Kidney (tissue), 14 donors: ENCODE results near the gene SMYD3. TPM values are rescaled to one million over a fixed set of nuclear protein-coding genes. Genes with fewer than 3 reads are reported as not detected.
A peak's percentile ranks its signal among the peaks of the same experiment; 100 is the strongest.

ENCODE experiments used
- DNase-seq, 5 donors: peaks; one replicate each; pipeline ENCODE4 v3.0.0-alpha.2; 2013 to 2020
- FAIRE-seq: peaks from 2 replicates; lab custom pipeline; 2012; peaks lifted over from hg19 to GRCh38; lab: Jason Lieb, UNC
- H3K27ac ChIP-seq, 2 donors: one replicate each; pipeline ENCODE4 v1.7.0; 2013; ENCODE audit warnings: low read depth in 2 of 2, low read length in 2 of 2, inconsistent platforms in 1 of 2
- H3K27me3 ChIP-seq: one replicate; pipeline ENCODE4 v1.7.1; 2013; ENCODE audit warnings: low read length, inconsistent platforms; ENCODE audit not compliant: control insufficient read depth, insufficient read depth
- H3K36me3 ChIP-seq, 3 donors: one replicate each; pipeline versions ENCODE4 v1.7.0 to v1.7.1; 2013; ENCODE audit warnings: low read length in 3 of 3, control low read depth in 1 of 3, inconsistent platforms in 1 of 3; ENCODE audit not compliant: insufficient read depth in 3 of 3, control insufficient read depth in 2 of 3
- H3K4me1 ChIP-seq, 3 donors: one replicate each; pipeline versions ENCODE4 v1.7.0 to v1.7.1; 2013; ENCODE audit warnings: low read length in 3 of 3, inconsistent platforms in 1 of 3, low read depth in 1 of 3; ENCODE audit not compliant: control insufficient read depth in 2 of 3, insufficient read depth in 2 of 3
- H3K4me3 ChIP-seq, 3 donors: one replicate each; pipeline versions ENCODE4 v1.7.0 to v1.8.1; 2013; ENCODE audit warnings: low read length in 3 of 3, control low read depth in 1 of 3, inconsistent platforms in 1 of 3
- H3K9ac ChIP-seq, 3 donors: one replicate each; pipeline versions ENCODE4 v1.7.0 to v1.7.1; 2013; ENCODE audit warnings: low read length in 3 of 3, control low read depth in 1 of 3, inconsistent platforms in 1 of 3
- H3K9me3 ChIP-seq, 3 donors: one replicate each; pipeline versions ENCODE4 v1.7.0 to v1.7.1; 2013; ENCODE audit warnings: low read length in 3 of 3, control low read depth in 1 of 3, inconsistent platforms in 1 of 3; ENCODE audit not compliant: control insufficient read depth in 2 of 3, insufficient read depth in 1 of 3
- intact Hi-C: fragments of 100-400 bp; cut with DNase I; formaldehyde crosslinking; loops from one replicate; pipeline ENCODE4 v1.11.1; 2022
- polyA plus RNA-seq: library from polyadenylated mRNA; stranded (reverse); fragments of 350-450 nt; fragmentation: Illumina TruSeq; extraction: RNeasy Lipid Tissue Mini Kit (QIAGEN cat#74804); gene quantifications from one replicate; pipeline ENCODE4 v1.2.3, GENCODE V29; 2014; ENCODE audit warnings: low read depth, low replicate concordance; ENCODE audit not compliant: insufficient read depth
- total RNA-seq: library from RNA; stranded (reverse); fragmentation: NEBNext Ultra II Directional; extraction: Animal tissue kit (Norgen Biotek cat#: 25700); gene quantifications from one replicate; pipeline ENCODE4 v1.2.1, GENCODE V29; 2021
- TF ChIP-seq, protein P1 (sequence below): IDR thresholded peaks from 3 replicates; pipeline ENCODE4 v1.5.1; 2012; ENCODE audit warnings: mild to moderate bottlenecking, moderate library complexity, borderline replicate concordance; ENCODE audit not compliant: insufficient read depth; ENCODE audit errors: extremely low read depth
- donor health status: control.
- donor health status: control.
- donor health status: control.
- donor health status: control.
- donor health status: control.
- donor health status: DM: yes; HTN: yes; CAD: no.
- donor health status: Normal renal cell carcinoma (clear cell type).

SMYD3 gene
- total and polyA plus RNA-seq, 2 donors from 2014 or later = 23.3 to 23.9 TPM

DNA sequence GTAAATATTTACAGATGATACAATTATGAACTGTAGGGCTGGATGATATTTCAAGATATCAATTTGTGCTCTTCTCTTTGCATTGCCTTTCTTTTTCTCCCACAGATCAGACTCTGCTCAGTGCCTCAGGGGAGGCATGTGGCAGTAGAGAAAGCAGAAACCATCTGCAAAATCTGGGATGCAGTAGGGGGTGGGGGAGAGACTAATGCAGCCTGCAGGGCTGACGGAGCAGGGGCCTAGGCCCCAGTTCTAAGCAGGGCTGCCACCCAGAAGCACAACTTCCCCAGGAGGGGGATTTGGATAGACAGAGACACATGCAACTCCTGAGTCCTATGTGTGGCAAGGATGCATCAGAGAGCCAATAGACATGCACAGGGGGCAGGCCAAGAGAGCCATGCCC is 511.6 kb downstream of the SMYD3 start:
- TF ChIP-seq, protein P1, sequence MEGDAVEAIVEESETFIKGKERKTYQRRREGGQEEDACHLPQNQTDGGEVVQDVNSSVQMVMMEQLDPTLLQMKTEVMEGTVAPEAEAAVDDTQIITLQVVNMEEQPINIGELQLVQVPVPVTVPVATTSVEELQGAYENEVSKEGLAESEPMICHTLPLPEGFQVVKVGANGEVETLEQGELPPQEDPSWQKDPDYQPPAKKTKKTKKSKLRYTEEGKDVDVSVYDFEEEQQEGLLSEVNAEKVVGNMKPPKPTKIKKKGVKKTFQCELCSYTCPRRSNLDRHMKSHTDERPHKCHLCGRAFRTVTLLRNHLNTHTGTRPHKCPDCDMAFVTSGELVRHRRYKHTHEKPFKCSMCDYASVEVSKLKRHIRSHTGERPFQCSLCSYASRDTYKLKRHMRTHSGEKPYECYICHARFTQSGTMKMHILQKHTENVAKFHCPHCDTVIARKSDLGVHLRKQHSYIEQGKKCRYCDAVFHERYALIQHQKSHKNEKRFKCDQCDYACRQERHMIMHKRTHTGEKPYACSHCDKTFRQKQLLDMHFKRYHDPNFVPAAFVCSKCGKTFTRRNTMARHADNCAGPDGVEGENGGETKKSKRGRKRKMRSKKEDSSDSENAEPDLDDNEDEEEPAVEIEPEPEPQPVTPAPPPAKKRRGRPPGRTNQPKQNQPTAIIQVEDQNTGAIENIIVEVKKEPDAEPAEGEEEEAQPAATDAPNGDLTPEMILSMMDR = no peak
- intact Hi-C loops = no loop called here
- Histone ChIP-seq H3K27ac (no peak overlapping the region), H3K27me3 (no peaks in the 10 kb centered on the region), H3K4me3 (no peak overlapping the region), H3K9ac (no peak overlapping the region), H3K9me3 (no peaks in the 10 kb centered on the region), H3K36me3 (no peaks in the 10 kb centered on the region), H3K4me1 (no peaks in the 10 kb centered on the region)
- FAIRE-seq (no peak), DNase-seq (no peak)

DNA sequence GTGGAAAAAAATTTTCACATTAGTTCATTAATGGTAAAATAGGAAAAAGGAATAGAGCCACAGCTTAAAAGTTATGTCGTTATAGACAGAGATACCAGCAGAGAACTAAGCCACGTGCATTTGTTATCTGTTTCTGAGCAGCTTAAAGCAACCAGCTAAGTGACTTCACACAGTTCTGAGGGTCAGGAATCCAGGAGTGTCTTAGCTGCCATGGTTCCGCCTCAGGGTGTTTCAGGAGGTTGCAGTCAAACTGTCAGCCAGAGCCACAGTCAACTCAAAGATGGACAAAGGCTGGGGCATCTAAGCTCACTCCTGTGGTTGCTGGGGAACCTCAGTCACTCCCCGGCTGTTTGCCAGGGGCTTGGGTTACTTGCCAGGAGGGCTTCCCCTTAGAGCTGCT is 515.8 kb downstream of the SMYD3 start:
- H3K9me3 ChIP-seq = no peaks in the 10 kb centered on the region
- FAIRE-seq = no peak

DNA sequence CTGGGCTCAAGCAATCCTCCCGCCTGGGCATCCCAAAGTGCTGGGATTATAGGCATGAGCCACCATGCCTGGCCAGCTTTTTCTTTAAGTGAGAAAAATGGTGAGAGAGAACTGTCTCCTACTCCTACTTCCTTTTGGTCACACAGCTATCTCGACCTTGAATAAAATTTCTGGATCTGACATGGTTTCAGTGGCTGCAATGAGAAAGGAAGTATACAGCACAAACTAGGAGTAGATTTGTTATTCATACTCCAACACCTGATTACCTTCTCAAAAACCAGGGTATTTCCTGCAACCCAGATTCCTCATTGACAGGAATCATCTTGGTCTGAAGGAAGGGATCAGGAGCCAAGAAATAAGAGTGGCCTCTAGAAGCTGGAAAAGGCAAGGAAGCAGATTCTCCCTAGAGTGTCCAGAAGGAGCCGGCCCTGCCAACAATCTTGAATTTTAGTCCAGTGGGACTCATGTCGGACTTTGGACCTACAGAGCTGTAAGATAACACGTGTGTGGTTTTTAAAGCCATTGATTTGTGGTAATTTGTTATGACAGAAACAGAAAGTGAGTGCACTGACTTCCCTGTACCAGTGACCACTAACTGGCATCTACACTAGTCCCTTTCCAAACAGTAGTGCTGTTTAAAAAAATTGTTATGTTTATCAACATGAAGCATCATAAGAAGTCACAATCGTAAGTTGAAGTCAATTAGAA is 516.6 kb downstream of the SMYD3 start:
- FAIRE-seq = no peak
- no peaks in the 10 kb centered on the region for H3K27me3 ChIP-seq
- no peaks in the 10 kb centered on the region for H3K4me1 ChIP-seq
- intact Hi-C loops = no loop called here
- H3K27ac ChIP-seq = no peak overlapping the region
- H3K9ac ChIP-seq = no peak overlapping the region
- no peaks in the 10 kb centered on the region for H3K36me3 ChIP-seq
- H3K9me3 ChIP-seq = no peaks in the 10 kb centered on the region
- DNase-seq = no peak
- no peak overlapping the region for H3K4me3 ChIP-seq
- TF ChIP-seq, protein P1 = no peak

More for the DNA sequence above, 515.8 kb downstream of the SMYD3 start:
- no peak overlapping the region for H3K27ac ChIP-seq
- no peaks in the 10 kb centered on the region for H3K4me1 ChIP-seq
- H3K27me3 ChIP-seq = no peaks in the 10 kb centered on the region
- intact Hi-C loops = no loop called here
- peak in 4 of 5 donors; percentile 51 to 59 (median 55) for DNase-seq
- H3K4me3 ChIP-seq = no peak overlapping the region
- TF ChIP-seq, protein P1 = no peak
- no peak overlapping the region for H3K9ac ChIP-seq
- no peaks in the 10 kb centered on the region for H3K36me3 ChIP-seq
